ENCODE data around the gene EFCAB6.

DNA sequence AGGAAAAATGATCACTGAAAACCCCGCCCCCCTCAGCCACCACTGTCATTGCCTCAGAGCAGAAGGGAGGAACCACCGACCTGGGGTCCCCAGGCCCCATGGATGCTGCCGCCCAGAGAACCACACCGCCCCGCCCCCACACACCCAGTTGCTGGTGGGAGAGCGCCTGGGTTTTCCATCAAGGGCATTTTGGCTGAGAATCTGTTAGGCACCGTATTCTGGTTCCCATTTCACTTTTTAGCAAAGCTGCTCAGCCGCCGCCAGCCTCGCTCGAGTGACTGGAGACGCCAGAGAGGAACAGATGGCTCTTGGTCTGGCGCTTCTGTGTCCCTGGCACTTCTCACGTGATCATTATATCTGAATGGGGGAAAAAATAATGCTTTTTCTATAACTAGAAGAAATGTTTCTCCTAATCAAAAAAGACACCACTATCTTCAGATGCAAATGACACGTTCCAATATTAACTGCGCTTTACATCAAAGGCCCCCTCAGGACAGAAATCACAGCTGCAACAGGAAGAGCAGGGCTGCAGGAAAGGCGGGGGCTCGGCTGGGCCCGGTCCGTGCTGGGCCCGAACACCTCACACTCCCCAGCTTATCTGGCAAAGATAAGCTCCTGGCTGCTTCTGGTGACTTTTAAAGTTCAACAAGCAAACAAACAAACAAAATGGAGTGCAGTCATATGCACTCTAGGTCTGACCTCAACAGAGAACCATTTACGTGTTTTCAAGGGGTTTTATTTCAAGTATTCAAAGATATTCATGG lies 250.5 kb downstream of the EFCAB6 start:
- no peak for TF ChIP-seq CEBPB (IDR thresholded peaks at IDR 0.05; ENCODE audit: low read depth)
- TF ChIP-seq, protein P1, sequence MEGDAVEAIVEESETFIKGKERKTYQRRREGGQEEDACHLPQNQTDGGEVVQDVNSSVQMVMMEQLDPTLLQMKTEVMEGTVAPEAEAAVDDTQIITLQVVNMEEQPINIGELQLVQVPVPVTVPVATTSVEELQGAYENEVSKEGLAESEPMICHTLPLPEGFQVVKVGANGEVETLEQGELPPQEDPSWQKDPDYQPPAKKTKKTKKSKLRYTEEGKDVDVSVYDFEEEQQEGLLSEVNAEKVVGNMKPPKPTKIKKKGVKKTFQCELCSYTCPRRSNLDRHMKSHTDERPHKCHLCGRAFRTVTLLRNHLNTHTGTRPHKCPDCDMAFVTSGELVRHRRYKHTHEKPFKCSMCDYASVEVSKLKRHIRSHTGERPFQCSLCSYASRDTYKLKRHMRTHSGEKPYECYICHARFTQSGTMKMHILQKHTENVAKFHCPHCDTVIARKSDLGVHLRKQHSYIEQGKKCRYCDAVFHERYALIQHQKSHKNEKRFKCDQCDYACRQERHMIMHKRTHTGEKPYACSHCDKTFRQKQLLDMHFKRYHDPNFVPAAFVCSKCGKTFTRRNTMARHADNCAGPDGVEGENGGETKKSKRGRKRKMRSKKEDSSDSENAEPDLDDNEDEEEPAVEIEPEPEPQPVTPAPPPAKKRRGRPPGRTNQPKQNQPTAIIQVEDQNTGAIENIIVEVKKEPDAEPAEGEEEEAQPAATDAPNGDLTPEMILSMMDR (IDR thresholded peaks at IDR 0.05 in 2 of 3, conservative IDR thresholded peaks at IDR 0.05 in 1 of 3; ENCODE audit: borderline replicate concordance in 1 of 3, insufficient read depth in 1 of 3, low read depth in 2 of 3, low read length in 2 of 3): no peak
- TF ChIP-seq, protein P2, sequence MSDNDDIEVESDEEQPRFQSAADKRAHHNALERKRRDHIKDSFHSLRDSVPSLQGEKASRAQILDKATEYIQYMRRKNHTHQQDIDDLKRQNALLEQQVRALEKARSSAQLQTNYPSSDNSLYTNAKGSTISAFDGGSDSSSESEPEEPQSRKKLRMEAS (IDR thresholded peaks at IDR 0.05): no peak
- TF ChIP-seq POLR2AphosphoS5 (IDR thresholded peaks at IDR 0.05; ENCODE audit: low read depth, low read length): no peak
